Mononuclear cell (primary cell): Measurements from ENCODE around the gene IFTAP. TPM values are rescaled to one million over a fixed set of nuclear protein-coding genes. Genes with fewer than 3 reads are reported as not detected.

Source experiments
- H3K27me3 ChIP-seq: 2 replicates; pipeline ENCODE4 v1.6.0; 2011; ENCODE audit warnings: low read length, control low read depth; ENCODE audit not compliant: insufficient read depth
- H3K4me1 ChIP-seq: 2 replicates; pipeline ENCODE4 v1.5.1; 2011; ENCODE audit warnings: mild to moderate bottlenecking, low read length, control low read depth; ENCODE audit not compliant: insufficient read depth
- H3K4me3 ChIP-seq: 2 replicates; pipeline ENCODE4 v1.5.1; 2011; ENCODE audit warnings: mild to moderate bottlenecking, low read length, moderate library complexity
- H3K9me3 ChIP-seq: 2 replicates; pipeline ENCODE4 v1.5.1; 2011; ENCODE audit warnings: low read depth, mild to moderate bottlenecking, control low read depth, low read length
- total RNA-seq: library from RNA; depleted of rRNA; stranded (reverse); fragments of >200 nt; gene quantifications from one replicate; pipeline ENCODE4 v1.2.3, GENCODE V29; 2012

IFTAP gene
- total RNA-seq, 1 donor = 2.7 TPM

GRCh38 chr11:36581536-36581935, 12.8 kb upstream of the IFTAP start:
- Histone ChIP-seq H3K27me3 (peaks cover 2% of the 10 kb centered on the region), H3K4me3 (no peak overlapping the region), H3K9me3 (no peaks in the 10 kb centered on the region), H3K4me1 (no peaks in the 10 kb centered on the region)

GRCh38 chr11:36583667-36584066, 10.6 kb upstream of the IFTAP start:
- no peak overlapping the region for H3K4me3 ChIP-seq
- no peaks in the 10 kb centered on the region for H3K9me3 ChIP-seq
- no peaks in the 10 kb centered on the region for H3K27me3 ChIP-seq
- H3K4me1 ChIP-seq = no peaks in the 10 kb centered on the region

GRCh38 chr11:36586543-36586942, 7.8 kb upstream of the IFTAP start:
- Histone ChIP-seq H3K27me3 (peaks cover 4% of the 10 kb centered on the region), H3K4me1 (no peaks in the 10 kb centered on the region), H3K4me3 (no peak overlapping the region), H3K9me3 (no peaks in the 10 kb centered on the region)

DNA sequence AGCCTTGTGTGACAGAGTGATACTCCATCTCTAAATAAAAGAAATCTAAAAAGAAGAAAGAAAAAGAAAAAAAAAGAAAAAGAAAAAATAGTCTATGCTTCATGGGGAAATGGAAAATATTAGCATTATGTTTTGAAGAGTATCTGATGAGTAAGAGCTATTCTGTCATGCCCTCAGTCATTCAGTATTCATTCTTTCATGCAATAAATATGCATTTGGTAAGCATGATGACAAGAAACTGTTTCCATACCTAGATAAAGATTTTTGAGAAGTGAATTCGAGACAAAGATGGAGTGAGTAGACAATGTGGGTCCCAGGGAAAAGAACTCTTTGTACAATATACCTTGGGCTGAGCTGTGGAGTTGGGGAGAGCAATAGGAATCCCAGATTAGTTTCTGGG, 6.2 kb upstream of the IFTAP start:
- Histone ChIP-seq H3K4me3 (no peak overlapping the region), H3K27me3 (peaks cover 8% of the 10 kb centered on the region)

GRCh38 chr11:36590513-36590912, 3.8 kb upstream of the IFTAP start:
- no peaks in the 10 kb centered on the region for H3K4me1 ChIP-seq
- peaks cover 17% of the 10 kb centered on the region for H3K27me3 ChIP-seq

More for the DNA sequence above, 6.2 kb upstream of the IFTAP start:
- Histone ChIP-seq H3K9me3 (no peaks in the 10 kb centered on the region), H3K4me1 (no peaks in the 10 kb centered on the region)

GRCh38 chr11:36591433-36591832, 2.9 kb upstream of the IFTAP start:
- H3K9me3 ChIP-seq = no peaks in the 10 kb centered on the region

More at GRCh38 chr11:36590513-36590912, 3.8 kb upstream of the IFTAP start:
- no peaks in the 10 kb centered on the region for H3K9me3 ChIP-seq
- no peak overlapping the region for H3K4me3 ChIP-seq

DNA sequence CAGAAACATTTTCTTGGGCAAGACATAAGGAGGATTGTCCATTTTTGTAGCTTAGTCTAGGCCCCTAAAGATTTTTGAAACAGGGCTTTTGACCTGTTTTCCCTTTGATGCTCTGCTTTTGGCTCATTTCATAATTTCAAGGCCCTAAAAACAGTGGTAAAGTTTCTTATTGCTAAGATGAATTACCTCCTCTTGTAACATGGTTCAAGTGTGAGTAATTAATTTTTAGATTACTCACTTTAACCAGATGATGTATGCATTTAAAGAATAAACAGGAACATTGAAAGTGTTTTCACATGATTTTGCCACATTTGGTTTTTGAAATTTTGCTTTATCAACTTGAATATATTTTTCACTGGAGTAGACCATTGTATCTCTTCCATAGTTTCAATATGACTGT, 2.6 kb downstream of the IFTAP start:
- H3K9me3 ChIP-seq = no peaks in the 10 kb centered on the region
- H3K4me3 ChIP-seq = no peak overlapping the region
- H3K4me1 ChIP-seq = peaks cover 11% of the 10 kb centered on the region
- H3K27me3 ChIP-seq = peaks cover 13% of the 10 kb centered on the region

More at GRCh38 chr11:36591433-36591832, 2.9 kb upstream of the IFTAP start:
- Histone ChIP-seq H3K27me3 (peaks cover 18% of the 10 kb centered on the region), H3K4me3 (no peak overlapping the region), H3K4me1 (no peaks in the 10 kb centered on the region)

DNA sequence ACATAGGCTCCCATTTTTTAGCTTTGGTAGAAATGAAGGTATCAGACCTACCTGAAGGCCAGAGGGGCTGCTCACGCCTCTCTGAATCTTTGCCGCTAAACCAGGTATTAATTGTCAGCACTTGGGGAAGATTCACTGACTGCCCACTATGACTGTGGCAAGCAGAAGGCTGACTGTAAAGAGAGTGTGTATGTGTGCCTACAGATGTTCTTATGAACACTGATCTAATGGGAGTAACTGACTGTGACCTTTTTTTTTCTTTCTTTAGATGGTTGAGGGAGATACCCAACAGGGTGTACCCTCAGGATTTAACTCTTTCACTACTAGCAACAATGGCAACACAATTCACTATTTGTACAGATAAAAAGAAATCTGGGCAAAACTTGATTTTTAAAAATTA, 3.7 kb downstream of the IFTAP start, which contains the start of gene RAG2:
TSS of gene RAG2 (minus strand) at position 186 of the 400 bp plus-strand sequence. CDS start 4,068 bp downstream, outside the sequence.
- Histone ChIP-seq H3K4me3 (no peak within 1 kb of the TSS), H3K27me3 (peaks cover 10% of the 10 kb centered on the region), H3K9me3 (no peaks in the 10 kb centered on the region), H3K4me1 (peaks cover 11% of the 10 kb centered on the region)

- Histone ChIP-seq H3K27me3 (peaks cover 4% of the 10 kb centered on the region), H3K4me1 (peaks cover 11% of the 10 kb centered on the region), H3K9me3 (no peaks in the 10 kb centered on the region), H3K4me3 (no peak overlapping the region)
Observed at GRCh38 chr11:36600180-36600579, 5.9 kb downstream of the IFTAP start.

DNA sequence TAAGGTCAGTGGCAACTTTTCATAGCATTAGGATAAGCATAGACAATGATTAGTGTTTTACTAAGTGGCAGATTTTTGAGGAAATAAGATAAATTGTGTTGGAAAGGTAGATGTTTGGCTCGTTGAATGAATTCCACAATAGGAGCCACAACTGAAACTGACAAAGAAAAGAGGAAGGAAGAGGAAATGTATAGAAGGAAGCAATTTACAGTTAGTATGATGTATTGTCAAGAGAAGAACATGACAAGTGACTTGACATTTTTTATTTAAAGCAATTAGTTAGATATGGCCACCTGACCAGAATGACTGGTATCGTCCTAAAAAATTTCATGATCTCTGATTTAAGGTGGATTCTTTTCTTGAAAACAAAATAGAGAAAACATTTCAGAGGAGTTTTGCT, 6.9 kb downstream of the IFTAP start:
- peaks cover 11% of the 10 kb centered on the region for H3K4me1 ChIP-seq
- H3K4me3 ChIP-seq = no peak overlapping the region
- no peaks in the 10 kb centered on the region for H3K9me3 ChIP-seq
- no peaks in the 10 kb centered on the region for H3K27me3 ChIP-seq

- H3K4me1 ChIP-seq = peaks cover 11% of the 10 kb centered on the region
- H3K27me3 ChIP-seq = no peaks in the 10 kb centered on the region
- no peak overlapping the region for H3K4me3 ChIP-seq
- H3K9me3 ChIP-seq = no peaks in the 10 kb centered on the region
Observed at GRCh38 chr11:36602135-36602534, 7.8 kb downstream of the IFTAP start.

DNA sequence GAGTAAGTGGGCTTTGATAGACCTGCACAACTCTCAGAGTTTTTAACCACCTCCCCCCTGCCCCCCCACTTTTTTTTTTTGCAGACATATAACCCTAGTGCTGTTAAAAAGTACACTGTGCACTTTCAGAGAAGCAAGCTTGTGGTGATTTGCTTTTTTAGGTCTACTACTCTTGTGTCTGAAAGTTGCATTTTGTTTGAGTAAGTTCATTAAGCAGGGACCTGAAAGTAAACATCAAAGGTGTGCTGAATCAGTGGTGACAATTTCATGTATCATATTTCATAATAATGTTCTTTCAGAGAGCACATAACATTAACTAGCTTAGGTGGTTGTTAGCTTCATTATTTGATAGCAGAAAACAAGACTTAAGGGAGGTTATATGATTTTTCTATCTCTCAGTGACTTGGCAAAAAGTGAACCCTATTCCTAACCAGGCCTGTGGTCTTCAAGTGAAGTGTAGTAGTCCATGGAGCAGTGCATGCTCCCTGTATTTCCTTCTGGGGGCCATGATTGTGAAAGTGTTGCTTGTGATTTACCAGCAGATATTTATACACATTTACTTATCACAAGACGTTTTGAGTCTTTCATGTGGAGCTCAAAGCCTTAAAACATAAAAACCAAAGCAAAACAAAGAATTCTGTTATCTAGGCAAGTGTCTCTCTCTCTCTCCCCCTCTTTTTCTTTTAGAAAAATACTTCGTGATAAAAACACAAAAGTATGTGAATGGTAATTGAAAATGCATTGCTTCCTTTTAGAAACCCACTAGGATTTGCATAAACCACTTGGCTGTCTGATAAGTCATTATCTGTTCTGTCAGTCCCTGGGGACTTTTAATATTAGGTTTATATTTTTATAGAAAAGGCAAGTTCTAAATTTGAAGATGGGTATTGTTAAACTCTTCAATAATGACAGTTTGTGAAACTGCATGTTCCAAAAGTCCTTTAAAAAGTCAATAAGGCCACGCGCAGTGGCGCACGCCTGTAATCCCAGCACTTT, 11.2 kb downstream of the IFTAP start:
- no peaks in the 10 kb centered on the region for H3K9me3 ChIP-seq
- peaks cover 11% of the 10 kb centered on the region for H3K4me1 ChIP-seq
- no peak overlapping the region for H3K4me3 ChIP-seq
- no peaks in the 10 kb centered on the region for H3K27me3 ChIP-seq

DNA sequence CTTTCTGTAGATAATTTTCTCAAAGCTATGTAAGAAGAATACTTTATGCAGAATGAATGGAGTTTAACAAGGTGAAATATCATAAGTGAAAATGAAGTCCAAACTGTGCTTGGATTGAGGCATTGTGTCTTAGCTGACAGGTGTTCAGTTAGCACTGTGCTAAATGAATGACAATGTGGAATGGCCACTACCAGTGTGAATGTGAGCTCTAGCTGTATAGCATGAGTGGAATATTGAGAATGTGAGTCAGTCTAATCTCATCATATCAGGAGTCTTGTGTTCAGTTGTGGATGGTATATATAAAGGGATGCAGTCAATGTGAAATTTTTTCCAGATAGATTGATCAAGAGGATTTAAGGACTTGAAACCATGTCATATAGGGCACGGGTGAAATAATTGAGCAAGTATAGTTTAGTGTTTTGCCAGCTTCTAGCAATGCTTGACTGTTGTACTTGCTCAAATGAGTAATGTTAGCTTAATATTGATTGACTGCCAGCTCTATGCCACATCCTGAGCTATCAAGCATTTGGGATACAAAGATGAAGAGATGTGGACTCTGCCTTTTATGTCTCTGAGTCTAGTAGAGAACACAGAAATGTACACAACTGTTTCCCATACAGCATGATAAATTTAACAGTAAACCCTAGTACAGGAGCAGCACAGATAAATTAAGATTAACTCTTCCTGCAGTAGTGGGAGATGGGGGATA, 14.3 kb downstream of the IFTAP start:
- Histone ChIP-seq H3K4me1 (no peaks in the 10 kb centered on the region), H3K27me3 (no peaks in the 10 kb centered on the region), H3K4me3 (no peak overlapping the region), H3K9me3 (no peaks in the 10 kb centered on the region)

DNA sequence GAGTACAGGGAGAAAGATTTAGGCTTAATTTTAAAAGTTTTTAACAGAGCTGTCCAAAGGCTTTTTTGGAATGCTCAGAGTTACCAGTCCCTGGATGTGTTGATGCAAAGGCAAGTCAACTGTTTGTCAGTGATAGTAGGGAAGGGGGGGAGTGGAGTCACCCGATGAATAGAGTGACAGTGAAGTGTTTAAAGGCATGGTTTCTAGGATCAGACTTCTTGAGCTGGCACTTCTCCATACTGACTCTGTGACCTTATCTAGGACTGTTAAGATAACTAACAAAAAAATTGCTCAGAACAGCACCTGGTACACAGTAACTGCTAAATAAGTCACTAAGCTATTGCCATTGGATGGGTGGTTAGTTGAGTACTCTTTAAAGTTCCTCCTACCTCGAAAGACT, 15.1 kb downstream of the IFTAP start:
- no peaks in the 10 kb centered on the region for H3K4me1 ChIP-seq
- no peaks in the 10 kb centered on the region for H3K27me3 ChIP-seq
- no peaks in the 10 kb centered on the region for H3K9me3 ChIP-seq
- H3K4me3 ChIP-seq = no peak overlapping the region

DNA sequence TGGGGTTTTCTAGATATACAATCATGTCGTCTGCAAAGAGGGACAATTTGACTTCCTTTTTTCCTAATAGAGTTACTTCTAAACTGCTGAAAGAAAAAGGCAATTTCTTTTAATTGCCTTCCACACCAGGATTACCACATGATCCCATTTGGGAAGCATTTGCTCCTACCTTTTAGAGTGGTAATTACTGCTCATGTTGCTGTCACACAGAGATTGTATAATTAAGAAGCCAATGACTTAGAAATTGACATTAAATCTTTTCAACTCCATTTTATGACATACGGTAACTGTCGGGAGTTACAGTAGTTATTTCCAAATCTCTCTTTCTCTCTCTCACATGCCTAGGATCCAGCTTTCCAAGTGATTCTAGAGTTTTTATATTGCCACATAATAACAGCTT, 21.5 kb downstream of the IFTAP start:
- Histone ChIP-seq H3K4me1 (no peaks in the 10 kb centered on the region), H3K9me3 (no peaks in the 10 kb centered on the region), H3K27me3 (peaks cover 9% of the 10 kb centered on the region), H3K4me3 (no peak overlapping the region)
